Right lobe of liver (tissue), 6 donors: ENCODE results near the gene RIPOR1. TPM values are rescaled to one million over a fixed set of nuclear protein-coding genes. Genes with fewer than 3 reads are reported as not detected.

Experiments
- ATAC-seq, 4 donors: fragments of 200-7000 bp; cut with Tn5 transposase; one replicate each; pipeline ENCODE4 v1.9.1; 2020; ENCODE audit warnings: mild to moderate bottlenecking in 4 of 4, moderate library complexity in 4 of 4
- DNase-seq, 3 donors: peaks; one replicate each; pipeline ENCODE4 v3.0.0-alpha.2; 2020
- H3K27ac ChIP-seq, 3 donors: fragments of 200-600 bp; one replicate each; pipeline ENCODE4 v1.8.0; 2022
- H3K27me3 ChIP-seq, 2 donors: fragments of 200-600 bp; one replicate each; pipeline ENCODE4 v1.8.0; 2022
- H3K36me3 ChIP-seq, 4 donors: fragments of 200-600 bp; sonication (generic) in 1 of 4; one replicate each; pipeline versions ENCODE4 v1.5.1 to v1.8.0; 2017 to 2022; ENCODE audit warnings: control low read depth in 1 of 4
- H3K4me1 ChIP-seq, 4 donors: fragments of 200-600 bp; sonication (generic) in 1 of 4; one replicate each; pipeline versions ENCODE4 v1.5.1 to v1.8.0; 2017 to 2022; ENCODE audit warnings: control low read depth in 1 of 4
- H3K4me3 ChIP-seq, 3 donors: fragments of 200-600 bp; one replicate each; pipeline ENCODE4 v1.8.0; 2022
- H3K9me3 ChIP-seq, 4 donors: fragments of 200-600 bp; sonication (generic) in 1 of 4; one replicate each; pipeline versions ENCODE4 v1.5.1 to v1.8.0; 2017 to 2022; ENCODE audit warnings: control low read depth in 1 of 4
- CTCF ChIP-seq, 4 donors: fragments of 200-600 bp in 3 of 4; fragments of 450-650 bp in 1 of 4; IDR thresholded peaks; one replicate each; pipeline versions ENCODE4 v1.5.1 to v1.8.0; 2016 to 2022; ENCODE audit warnings: antibody characterized with exemption in 4 of 4, mild to moderate bottlenecking in 2 of 4
- POLR2A ChIP-seq: fragments of 450-650 bp; IDR thresholded peaks from one replicate; pipeline ENCODE4 v1.6.1; 2017; ENCODE audit warnings: antibody characterized with exemption, mild to moderate bottlenecking
- WGBS: methylation state at CpG from one replicate; pipeline ENCODE4 v1.1.6; 2018; ENCODE audit warnings: low coverage, low lambda C conversion rate; ENCODE audit not compliant: insufficient coverage; ENCODE audit errors: missing lambda C conversion rate; 5-methylcytosine and 5-hydroxymethylcytosine counted together
- intact Hi-C, 2 donors: fragments of 100-400 bp; cut with DNase I; formaldehyde crosslinking; loops; one replicate each; pipeline versions ENCODE4 v1.11.2 to v1.14.1; 2022
- total RNA-seq, 6 experiments: library from RNA; depleted of rRNA in 2 of 6; stranded (reverse); fragments of >200 nt in 2 of 6; fragmentation: NEBNext Ultra II Directional in 3 of 6; extraction: Animal tissue kit (Norgen Biotek cat#: 25700) in 3 of 6; gene quantifications; one replicate each; pipeline versions ENCODE4 v1.1.0 to v1.2.4, GENCODE V29; 2016 to 2023
- donor health status: DM: no; HTN: yes; CAD: no.
- donor health status: DM: no; HTN: no; CAD: no.
- donor health status: DM: no; HTN: no; CAD: no.
- donor health status: DM: no; HTN: yes; CAD: no.
- donor health status: DM: no; HTN: yes; CAD: no.

Gene RIPOR1
- total RNA-seq, 6 experiments from 2014 or later: 19.9 to 35.0 (median 26.8) TPM

GRCh38 chr16:67549936-67550335 lies 21.3 kb downstream of the RIPOR1 start:
- DNase-seq: no peak
- no peak for ATAC-seq
- Histone ChIP-seq H3K36me3 (peaks cover 0 to 8% (median 0%) of the 10 kb centered on the region in 4 donors), H3K27ac (no peak overlapping the region), H3K27me3 (no peaks in the 10 kb centered on the region), H3K4me3 (no peak overlapping the region), H3K9me3 (no peaks in the 10 kb centered on the region), H3K4me1 (peaks cover 0 to 18% (median 7%) of the 10 kb centered on the region in 4 donors)
- intact Hi-C loops: no loop called here
- TF ChIP-seq POLR2A: no peak
- TF ChIP-seq CTCF (IDR thresholded peaks at IDR 0.05): no peak
- 38% methylated on average over 1 of the region's 1 CpG for WGBS

GRCh38 chr16:67551091-67551490 lies 22.5 kb downstream of the RIPOR1 start:
- Histone ChIP-seq H3K9me3 (no peaks in the 10 kb centered on the region), H3K36me3 (no peaks in the 10 kb centered on the region), H3K27me3 (no peaks in the 10 kb centered on the region), H3K4me3 (no peak overlapping the region), H3K27ac (no peak overlapping the region), H3K4me1 (peaks cover 0 to 13% (median 3%) of the 10 kb centered on the region in 4 donors)
- intact Hi-C loops: no loop called here
- ATAC-seq: no peak
- no peak for DNase-seq
- WGBS: no CpG with 5 or more reads among the region's 2 CpGs
- TF ChIP-seq CTCF (IDR thresholded peaks at IDR 0.05) (no peak), POLR2A (no peak)

- peaks cover 0 to 4% (median 0%) of the 10 kb centered on the region in 4 donors for H3K4me1 ChIP-seq
- DNase-seq: peak in 1 of 3 donors; percentile 18
- no peak for TF ChIP-seq CTCF (IDR thresholded peaks at IDR 0.05)
- no peak for TF ChIP-seq POLR2A
- H3K9me3 ChIP-seq: no peaks in the 10 kb centered on the region
- no peak for ATAC-seq
- no peak overlapping the region for H3K4me3 ChIP-seq
- intact Hi-C loops: no loop called here
- WGBS: 94% methylated on average over 2 of the region's 2 CpGs
- no peak overlapping the region for H3K27ac ChIP-seq
- no peaks in the 10 kb centered on the region for H3K27me3 ChIP-seq
- H3K36me3 ChIP-seq: no peaks in the 10 kb centered on the region
Measured at GRCh38 chr16:67551972-67552371, 23.3 kb downstream of the RIPOR1 start.

GRCh38 chr16:67552476-67552875 lies 23.8 kb downstream of the RIPOR1 start:
- 63% methylated on average over 4 of the region's 4 CpGs for WGBS
- no peaks in the 10 kb centered on the region for H3K9me3 ChIP-seq
- DNase-seq (peak in 1 of 3 donors; percentile 28), ATAC-seq (no peak)
- intact Hi-C loops: no loop called here
- TF ChIP-seq CTCF (IDR thresholded peaks at IDR 0.05): no peak
- no peak for TF ChIP-seq POLR2A
- H3K4me1 ChIP-seq: no peaks in the 10 kb centered on the region
- H3K27me3 ChIP-seq: no peaks in the 10 kb centered on the region
- H3K4me3 ChIP-seq: no peak overlapping the region
- no peaks in the 10 kb centered on the region for H3K36me3 ChIP-seq
- no peak overlapping the region for H3K27ac ChIP-seq

- intact Hi-C loops: no loop called here
- Histone ChIP-seq H3K27me3 (no peaks in the 10 kb centered on the region), H3K27ac (no peak overlapping the region), H3K9me3 (no peaks in the 10 kb centered on the region), H3K36me3 (no peaks in the 10 kb centered on the region), H3K4me1 (no peaks in the 10 kb centered on the region), H3K4me3 (no peak overlapping the region)
- WGBS: 59% methylated on average over 3 of the region's 3 CpGs
- TF ChIP-seq POLR2A (no peak), CTCF (IDR thresholded peaks at IDR 0.05) (no peak)
- no peak for DNase-seq
- peak in 2 of 4 donors; percentile 27 to 37 for ATAC-seq
Measured at GRCh38 chr16:67555795-67556212, 27.2 kb downstream of the RIPOR1 start.
